Measurements from ENCODE around the gene LY6G5B.

LY6G5B gene

GRCh38 chr6:31641370-31641769 is 28.4 kb upstream of the LY6G5B start:
- no peak for DNase-seq (ENCODE audit: low read depth)

GRCh38 chr6:31642798-31643570 is 26.8 kb upstream of the LY6G5B start:
- DNase-seq (ENCODE audit: low read depth): no peak

GRCh38 chr6:31643818-31644454 is 25.8 kb upstream of the LY6G5B start:
- no peak for DNase-seq (ENCODE audit: low read depth)

GRCh38 chr6:31645325-31645724 is 24.5 kb upstream of the LY6G5B start:
- DNase-seq (ENCODE audit: low read depth): no peak

- no peak for DNase-seq (ENCODE audit: low read depth)
Measured at GRCh38 chr6:31651602-31652191, 18.1 kb upstream of the LY6G5B start.

- peak; percentile 85 for DNase-seq (ENCODE audit: low read depth)
Measured at GRCh38 chr6:31652925-31653724, 16.7 kb upstream of the LY6G5B start.

GRCh38 chr6:31654574-31655348 is 15.0 kb upstream of the LY6G5B start:
- no peak for DNase-seq (ENCODE audit: low read depth)

- no peak for DNase-seq (ENCODE audit: low read depth)
Measured at GRCh38 chr6:31655349-31656237, 14.2 kb upstream of the LY6G5B start, which contains the start of gene APOM. Gene APOM, plus strand, starts transcription at chr6:31655894. Its CDS starts 73 bp downstream, at chr6:31655967.

GRCh38 chr6:31657406-31658157 is 12.2 kb upstream of the LY6G5B start:
- no peak for DNase-seq (ENCODE audit: low read depth)

- no peak for DNase-seq (ENCODE audit: low read depth)
Measured at GRCh38 chr6:31658158-31658688, 11.6 kb upstream of the LY6G5B start.

- no peak for DNase-seq (ENCODE audit: low read depth)
Measured at GRCh38 chr6:31658983-31659648, 10.7 kb upstream of the LY6G5B start.

- no peak for DNase-seq (ENCODE audit: low read depth)
Measured at GRCh38 chr6:31659649-31660380, 10.0 kb upstream of the LY6G5B start.

GRCh38 chr6:31660381-31661261 is 9.2 kb upstream of the LY6G5B start, which contains the start of gene C6orf47:
Gene C6orf47, minus strand, starts transcription at chr6:31660778. Its CDS starts 831 bp downstream, at chr6:31659947.
- DNase-seq (ENCODE audit: low read depth): peak; percentile 61

GRCh38 chr6:31661262-31662123 is 8.3 kb upstream of the LY6G5B start:
- no peak for DNase-seq (ENCODE audit: low read depth)

- no peak for DNase-seq (ENCODE audit: low read depth)
Measured at GRCh38 chr6:31662124-31662723, 7.6 kb upstream of the LY6G5B start.

Measured in stimulated activated CD4-positive, alpha-beta T cell treated with anti-CD3 and anti-CD28 coated beads, Interleukin-2, amount 100 ng/mL, for 4 hours (primary cell).